HG02571 (cell line): ENCODE results near the gene THSD8.
"Not testable (repeated sequence)": the region's sequence is repeated elsewhere in the genome, so short reads cannot be mapped to it uniquely, and the experiment has no call there.

Experiments used
- ATAC-seq: cut with Tn5 transposase; IDR thresholded peaks from one replicate; pipeline ENCODE4 v1.9.1; 2021; ENCODE audit warnings: mild to moderate bottlenecking, moderate library complexity; ENCODE audit not compliant: unreplicated experiment

THSD8 gene

GRCh38 chr19:12792051-12792852 is 9.6 kb upstream of the THSD8 start:
- ATAC-seq = no peak

DNA sequence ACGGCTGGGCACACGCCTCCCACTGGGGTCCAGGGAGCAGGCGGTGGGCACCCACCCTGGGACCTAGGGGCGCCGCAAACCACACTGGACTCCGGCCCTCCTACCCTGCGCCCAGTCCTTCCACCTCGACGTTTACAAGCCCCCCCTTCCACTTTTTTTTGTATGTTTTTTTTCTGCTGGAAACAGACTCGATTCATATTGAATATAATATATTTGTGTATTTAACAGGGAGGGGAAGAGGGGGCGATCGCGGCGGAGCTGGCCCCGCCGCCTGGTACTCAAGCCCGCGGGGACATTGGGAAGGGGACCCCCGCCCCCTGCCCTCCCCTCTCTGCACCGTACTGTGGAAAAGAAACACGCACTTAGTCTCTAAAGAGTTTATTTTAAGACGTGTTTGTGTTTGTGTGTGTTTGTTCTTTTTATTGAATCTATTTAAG is 9.0 kb upstream of the THSD8 start:
- no peak for ATAC-seq

GRCh38 chr19:12793290-12794195 is 8.3 kb upstream of the THSD8 start:
- ATAC-seq = peak; percentile 31

DNA sequence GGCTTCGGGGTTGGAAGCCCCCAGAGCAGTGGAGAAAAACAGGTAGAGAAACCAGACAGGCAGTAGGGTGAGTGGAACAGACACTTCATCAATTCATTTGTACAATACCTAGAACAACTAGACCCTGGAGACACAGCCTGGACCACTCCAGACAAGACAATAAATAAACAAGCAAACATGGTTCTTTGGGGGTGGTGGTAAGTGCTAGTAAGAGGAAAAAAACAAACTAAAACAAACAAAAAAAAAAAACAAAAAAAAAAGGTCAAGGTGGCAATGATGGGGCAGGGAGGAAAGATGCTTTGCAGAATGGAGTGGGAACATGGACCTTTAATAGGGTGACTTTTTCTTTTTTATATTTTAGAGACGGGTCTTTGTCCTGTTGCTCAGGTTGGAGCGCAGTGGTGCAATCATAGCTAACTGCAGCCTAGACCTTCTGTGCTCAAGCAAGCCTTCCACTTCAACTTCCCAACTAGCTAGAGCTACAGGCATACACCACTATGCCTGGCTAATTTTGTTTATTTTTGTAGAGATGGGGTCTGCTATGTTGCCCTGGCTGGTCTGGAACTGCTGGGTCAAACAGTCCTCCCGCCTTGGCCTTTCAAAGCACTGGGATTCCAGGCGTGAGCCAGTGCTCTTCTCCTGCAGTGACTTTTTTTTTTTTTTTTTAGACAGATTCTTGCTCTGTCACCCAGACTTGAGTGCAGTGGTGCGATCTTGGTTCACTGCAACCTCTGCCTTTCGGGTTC is 7.5 kb upstream of the THSD8 start:
- ATAC-seq = no peak

GRCh38 chr19:12794971-12795381 is 6.9 kb upstream of the THSD8 start:
- ATAC-seq = no peak

GRCh38 chr19:12796146-12797071 is 5.5 kb upstream of the THSD8 start:
- ATAC-seq = no peak

DNA sequence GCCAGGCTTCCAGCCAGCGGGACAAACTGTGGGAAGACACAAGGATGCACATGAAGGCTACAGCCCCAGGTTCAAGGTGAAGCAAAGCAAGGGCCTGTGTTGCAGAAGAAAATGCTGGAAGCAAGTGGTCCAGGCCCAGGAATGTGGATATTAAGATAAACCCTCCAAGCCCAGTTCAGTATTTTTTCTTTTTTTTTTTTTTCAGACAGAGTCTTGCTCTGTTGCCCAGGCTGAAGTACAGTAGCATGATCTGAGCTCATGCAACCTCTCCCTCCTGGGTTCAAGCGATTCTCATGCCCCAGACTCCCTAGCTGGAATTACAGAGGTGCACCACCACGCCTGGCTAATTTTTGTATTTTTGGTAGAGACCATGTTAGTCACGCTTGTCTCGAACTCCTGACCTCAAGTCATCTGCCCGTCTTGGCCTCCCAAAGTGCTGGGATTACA is 4.7 kb upstream of the THSD8 start:
- no peak for ATAC-seq

- not testable (repeated sequence) for ATAC-seq
These were observed 4.3 kb upstream of the THSD8 start for GRCh38 chr19:12797607-12798006.

- no peak for ATAC-seq
These were observed 2.0 kb upstream of the THSD8 start for GRCh38 chr19:12799742-12800465.

- no peak for ATAC-seq
These were observed 1.5 kb upstream of the THSD8 start for GRCh38 chr19:12800466-12800770.

DNA sequence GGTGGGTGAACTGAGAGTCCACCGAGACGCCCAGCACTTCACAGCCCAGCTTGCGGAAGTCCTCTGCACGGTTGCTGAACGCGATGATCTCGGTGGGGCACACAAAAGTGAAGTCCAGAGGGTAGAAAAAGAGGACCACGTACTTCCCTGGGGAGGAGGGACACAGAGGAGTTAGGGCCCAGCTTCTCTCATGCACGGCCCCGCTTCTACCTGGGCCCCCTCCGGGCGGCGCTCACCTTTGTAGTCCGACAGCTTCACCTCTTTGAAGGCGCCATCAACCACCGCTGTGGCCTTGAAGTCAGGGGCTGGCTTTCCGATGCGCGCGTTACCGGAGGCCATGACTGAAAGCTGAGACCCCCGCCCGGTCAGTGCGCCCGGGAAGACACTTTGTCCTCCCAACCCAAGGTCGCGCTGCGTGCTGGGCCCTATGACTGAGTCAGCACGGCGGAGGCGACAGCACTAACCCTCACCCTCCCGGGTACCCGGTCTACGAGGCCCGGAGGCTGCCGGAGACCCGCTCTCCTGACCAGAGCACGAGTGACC is 875 bp upstream of the THSD8 start:
- no peak for ATAC-seq

GRCh38 chr19:12802267-12803106 is 618 bp downstream of the THSD8 start:
- no peak for ATAC-seq

DNA sequence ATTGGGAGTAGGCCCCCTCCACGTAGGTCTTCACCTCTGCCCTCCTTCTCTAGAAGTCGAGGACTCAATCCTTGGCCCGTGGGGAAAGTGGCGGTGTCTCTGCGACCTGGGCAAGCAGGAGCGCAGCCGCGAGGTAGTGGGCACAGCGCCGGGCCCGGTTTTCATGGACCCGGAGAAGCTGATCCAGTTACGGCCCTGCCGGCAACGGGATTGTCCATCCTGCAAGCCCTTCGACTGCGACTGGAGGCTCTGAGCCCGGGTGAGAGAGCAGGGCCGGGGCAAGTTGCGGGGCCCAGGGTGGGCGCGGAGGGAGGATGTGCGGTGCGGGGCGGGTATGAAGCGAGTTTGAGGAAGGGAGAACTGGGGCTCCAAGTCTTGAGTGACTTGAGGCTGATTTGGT is 2.2 kb downstream of the THSD8 start:
- no peak for ATAC-seq

- ATAC-seq = peak; percentile 64
These were observed 4.6 kb downstream of the THSD8 start, which contains the start of gene RNASEH2A for GRCh38 chr19:12806242-12807081. RNASEH2A (plus strand) TSS chr19:12806584; CDS start chr19:12806674, 90 bp downstream.

DNA sequence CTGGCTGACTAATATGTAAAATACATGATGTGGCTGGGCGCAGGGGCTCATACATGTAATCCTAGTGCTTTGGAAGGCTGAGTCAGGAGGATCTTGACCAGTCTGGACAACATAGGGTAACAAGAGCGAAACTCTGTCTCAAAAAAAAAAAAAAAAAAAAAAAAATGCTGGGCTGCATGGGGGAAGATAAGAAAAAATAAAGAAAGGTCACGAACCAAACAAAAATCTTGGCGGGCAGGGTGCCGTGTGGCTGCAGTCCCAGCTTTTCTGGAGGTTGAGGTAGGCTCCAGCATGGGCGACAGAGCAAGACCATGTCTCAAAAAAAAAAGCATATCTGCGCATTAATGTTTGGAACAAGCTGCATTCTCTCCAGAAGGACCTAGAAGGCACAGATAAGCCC is 13.2 kb downstream of the THSD8 start:
- ATAC-seq = no peak

- not testable (repeated sequence) for ATAC-seq
These were observed 15.3 kb downstream of the THSD8 start for GRCh38 chr19:12817188-12817587.

DNA sequence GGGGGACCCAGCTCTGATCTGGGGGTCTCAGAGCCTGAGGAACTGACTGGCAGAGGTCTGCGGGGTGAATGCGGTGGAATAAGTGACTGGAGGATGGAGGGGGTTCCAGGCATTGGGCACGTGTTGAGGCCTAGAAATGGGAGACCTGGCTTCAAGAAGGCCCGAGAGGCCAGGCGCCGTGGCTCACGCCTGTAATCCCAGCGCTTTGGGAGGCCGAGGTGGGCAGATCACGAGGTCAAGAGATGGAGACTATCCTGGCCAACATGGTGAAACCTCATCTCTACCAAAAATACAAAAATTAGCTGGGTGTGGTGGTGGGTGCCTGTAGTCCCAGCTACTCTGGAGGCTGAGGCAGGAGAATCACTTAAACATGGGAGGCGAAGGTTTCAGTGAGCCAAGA is 15.9 kb downstream of the THSD8 start:
- ATAC-seq = not testable (repeated sequence)
